Measurements from ENCODE around the gene PGAM1.
"Not testable (repeated sequence)": the region's sequence is repeated elsewhere in the genome, so short reads cannot be mapped to it uniquely, and the experiment has no call there.

The PGAM1 gene

DNA sequence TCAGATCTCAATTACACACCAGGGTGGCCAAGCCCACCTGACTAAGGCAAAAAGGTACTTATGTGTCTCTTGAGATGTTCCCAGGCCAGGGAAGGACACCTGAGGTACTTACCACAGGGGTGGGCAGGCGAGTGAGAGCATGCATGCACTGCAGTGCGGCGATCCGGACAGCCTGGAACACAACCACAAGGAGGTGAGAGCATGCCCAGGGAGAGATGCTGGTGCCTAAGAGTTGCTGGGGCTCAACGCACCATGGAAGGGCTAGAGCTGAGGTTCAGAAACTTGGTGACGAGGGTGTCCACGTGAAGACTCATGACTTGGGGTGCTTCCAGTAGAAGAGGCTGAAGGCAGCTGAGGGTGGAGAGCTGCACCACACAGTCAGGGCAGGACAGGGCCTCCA, 33.1 kb downstream of the PGAM1 start:
- no peak for DNase-seq (ENCODE audit: low read depth)

- DNase-seq (ENCODE audit: low read depth) = no peak
Observed at GRCh38 chr10:97459933-97460332, 33.9 kb downstream of the PGAM1 start.

GRCh38 chr10:97462309-97462708, 36.3 kb downstream of the PGAM1 start:
- no peak for DNase-seq (ENCODE audit: low read depth)

DNA sequence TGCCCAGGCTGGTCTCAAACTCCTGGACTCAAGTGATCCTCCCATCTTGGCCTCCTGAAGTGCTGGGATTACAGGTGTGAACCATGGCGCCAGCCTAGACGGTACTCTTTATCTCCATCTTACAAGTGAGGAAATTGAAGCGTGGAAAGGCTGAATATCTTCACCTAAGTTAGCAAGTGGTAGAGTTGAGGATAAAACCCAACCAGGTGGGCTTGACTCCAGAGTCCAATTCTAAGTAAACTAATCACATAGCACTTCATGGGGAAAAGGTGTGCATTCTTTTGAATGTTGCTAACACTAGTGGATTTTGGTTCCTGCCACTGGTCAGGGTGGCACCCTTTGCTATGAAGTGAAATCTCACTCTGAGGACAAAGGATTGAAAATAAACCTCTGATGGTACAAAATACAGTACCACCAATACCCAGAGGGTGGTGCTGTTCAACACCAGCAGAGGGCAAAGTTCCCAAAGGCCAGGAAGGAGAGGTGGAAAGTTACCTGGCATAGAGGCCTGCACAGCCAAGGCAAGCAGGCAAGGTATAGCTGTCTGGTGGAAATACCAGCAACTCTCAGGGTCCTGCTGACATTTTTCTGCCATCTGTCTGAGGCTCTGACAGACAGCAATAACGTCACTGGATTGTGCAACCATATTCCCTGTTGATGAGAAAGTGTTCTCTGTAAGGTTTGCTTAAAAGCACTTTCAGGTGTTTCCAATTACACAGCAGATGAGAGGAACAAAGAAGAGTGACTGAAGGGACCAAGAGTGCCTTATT, 37.6 kb downstream of the PGAM1 start:
- peak; percentile 66 for DNase-seq (ENCODE audit: low read depth)

GRCh38 chr10:97464226-97464625, 38.2 kb downstream of the PGAM1 start:
- no peak for DNase-seq (ENCODE audit: low read depth)

- no peak for DNase-seq (ENCODE audit: low read depth)
Observed at GRCh38 chr10:97465982-97466381, 40.0 kb downstream of the PGAM1 start.

DNA sequence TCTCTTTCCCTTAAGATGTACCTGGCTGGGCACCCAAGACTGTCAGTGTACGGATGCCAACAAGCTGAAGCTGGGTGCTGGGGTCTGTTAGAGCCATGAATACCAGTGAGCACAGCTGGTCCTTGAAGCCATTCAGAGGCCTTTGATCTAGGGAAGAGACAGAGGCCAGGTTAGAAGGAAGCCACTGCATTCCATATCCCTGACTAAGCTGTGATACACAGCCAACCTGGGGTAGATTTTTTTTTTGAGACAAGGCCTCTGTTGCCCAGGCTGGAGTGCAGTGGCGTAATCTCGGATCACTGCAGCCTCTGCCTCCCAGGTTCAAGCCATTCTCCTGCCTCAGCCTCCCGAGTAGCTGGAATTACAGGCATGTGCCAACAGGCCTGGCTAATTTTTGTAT, 40.8 kb downstream of the PGAM1 start:
- peak; percentile 71 for DNase-seq (ENCODE audit: low read depth)

DNA sequence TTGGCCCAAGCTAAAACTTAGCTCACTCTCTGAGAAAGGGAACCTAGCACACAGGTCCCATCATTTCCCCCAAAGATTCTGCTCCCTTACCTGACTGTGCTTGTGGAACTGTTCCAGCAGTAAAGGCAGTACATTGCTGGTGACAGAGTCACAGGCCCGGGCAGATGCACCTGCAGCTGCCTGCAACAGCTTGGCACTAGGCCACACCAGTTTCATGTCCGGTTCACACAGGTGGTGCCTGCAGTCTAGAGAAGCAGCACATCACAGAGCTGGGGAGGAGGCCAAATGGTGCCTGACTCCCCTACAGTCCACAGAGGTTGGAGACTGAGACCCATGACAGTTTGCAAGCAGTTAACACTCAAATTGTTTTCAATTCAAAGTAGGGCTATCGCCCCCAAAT, 42.2 kb downstream of the PGAM1 start:
- no peak for DNase-seq (ENCODE audit: low read depth)

- not testable (repeated sequence) for DNase-seq (ENCODE audit: low read depth)
Observed at GRCh38 chr10:97468781-97469180, 42.8 kb downstream of the PGAM1 start.

GRCh38 chr10:97474918-97475317, 48.9 kb downstream of the PGAM1 start:
- DNase-seq (ENCODE audit: low read depth) = no peak

- no peak for DNase-seq (ENCODE audit: low read depth)
Observed at GRCh38 chr10:97475936-97476594, 50.1 kb downstream of the PGAM1 start.

GRCh38 chr10:97479410-97479809, 53.4 kb downstream of the PGAM1 start:
- peak; percentile 76 for DNase-seq (ENCODE audit: low read depth)

- DNase-seq (ENCODE audit: low read depth) = peak; percentile 28
Observed at GRCh38 chr10:97479939-97480338, 53.9 kb downstream of the PGAM1 start.

DNA sequence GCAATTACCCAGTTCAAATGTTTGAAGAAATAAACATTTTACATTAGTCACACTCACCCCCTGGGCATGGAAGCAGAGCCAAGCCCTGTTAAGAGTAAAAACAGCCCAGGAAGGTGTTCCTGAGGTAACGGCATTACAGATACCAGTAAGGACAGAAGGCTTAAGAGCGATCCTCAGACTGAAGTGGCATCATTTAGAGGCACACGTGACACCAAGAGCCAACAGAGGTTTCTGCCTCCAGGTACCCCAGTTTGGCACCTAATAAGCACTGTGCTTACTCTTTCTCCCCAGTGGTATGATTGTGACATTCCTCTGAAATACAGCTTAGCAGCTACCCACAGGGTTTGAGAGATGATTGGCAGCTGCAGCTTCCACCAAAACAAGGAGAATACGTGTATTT, 55.1 kb downstream of the PGAM1 start:
- peak; percentile 71 for DNase-seq (ENCODE audit: low read depth)

DNA sequence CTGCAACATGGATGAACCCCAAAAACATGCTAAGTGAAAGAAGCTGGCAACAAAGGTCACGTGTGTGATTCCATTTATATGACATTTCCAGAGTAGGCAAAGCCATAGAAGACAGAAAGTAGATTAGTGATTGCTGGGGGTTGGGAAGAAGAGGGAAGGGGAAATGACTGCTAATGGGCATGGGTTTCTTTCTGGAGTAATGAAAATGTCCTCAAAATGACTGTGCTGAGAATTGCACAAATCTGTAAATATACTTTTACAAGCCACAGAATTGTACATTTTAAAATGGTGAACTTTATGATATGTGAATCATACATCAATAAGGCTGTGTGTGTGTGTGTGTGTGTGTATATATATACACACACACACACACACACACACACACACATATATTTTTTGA, 56.4 kb downstream of the PGAM1 start:
- no peak for DNase-seq (ENCODE audit: low read depth)
